Stomach (tissue), 9 donors: ENCODE results near the gene HEATR9. TPM values are rescaled to one million over a fixed set of nuclear protein-coding genes. Genes with fewer than 3 reads are reported as not detected.

Experiments
- DNase-seq, 2 donors: peaks; one replicate each; pipeline versions ENCODE4 v3.0.0 to v3.0.0-alpha.2; 2013 to 2019
- H3K27ac ChIP-seq, 5 donors: fragments of 200-600 bp in 4 of 5; sonication (generic) in 4 of 5; one replicate each; pipeline ENCODE4 v1.5.1; 2013 to 2019; ENCODE audit warnings: mild to moderate bottlenecking in 1 of 5, moderate library complexity in 1 of 5
- H3K27me3 ChIP-seq, 3 donors: fragments of 200-600 bp; sonication (generic); one replicate each; pipeline ENCODE4 v1.5.1; 2017 to 2019; ENCODE audit warnings: mixed run types in 1 of 3
- H3K36me3 ChIP-seq, 4 donors: fragments of 200-600 bp; sonication (generic); 1 replicate in 3 of 4; 2 replicates in 1 of 4; pipeline ENCODE4 v1.5.1; 2016 to 2019
- H3K4me1 ChIP-seq, 4 donors: fragments of 200-600 bp; sonication (generic); one replicate each; pipeline ENCODE4 v1.5.1; 2016 to 2019
- H3K4me3 ChIP-seq, 4 donors: fragments of 200-600 bp; sonication (generic) in 3 of 4; one replicate each; pipeline ENCODE4 v1.5.1; 2016 to 2019; ENCODE audit warnings: mild to moderate bottlenecking in 1 of 4
- H3K9me3 ChIP-seq, 4 donors: fragments of 200-600 bp; sonication (generic); one replicate each; pipeline ENCODE4 v1.5.1; 2016 to 2019
- EP300 ChIP-seq: sonication (generic); formaldehyde crosslinking; IDR thresholded peaks from one replicate; pipeline ENCODE4 v1.6.1; 2017; ENCODE audit warnings: antibody characterized with exemption
- POLR2A ChIP-seq, 4 donors: fragments of 450-650 bp; IDR thresholded peaks; one replicate each; pipeline ENCODE4 v1.6.1; 2016; ENCODE audit warnings: antibody characterized with exemption in 4 of 4, control low read depth in 2 of 4, mild to moderate bottlenecking in 1 of 4, moderate library complexity in 1 of 4
- POLR2AphosphoS5 ChIP-seq, 3 donors: sonication (generic); formaldehyde crosslinking; IDR thresholded peaks; one replicate each; pipeline ENCODE4 v1.6.1; 2016; ENCODE audit warnings: antibody characterized with exemption in 3 of 3
- WGBS, 5 donors: extraction: QIAGEN DNeasy Blood & Tissue Kit in 3 of 5; methylation state at CpG; one replicate each; pipeline versions ENCODE4 v1.1.5 to v1.1.7; 2013 to 2018; 5-methylcytosine and 5-hydroxymethylcytosine counted together
- intact Hi-C: fragments of 100-400 bp; cut with DNase I; formaldehyde crosslinking; loops from one replicate; pipeline ENCODE4 v1.15.1; 2023; ENCODE audit warnings: low total_unique reads
- polyA plus RNA-seq, 3 donors: library from polyadenylated mRNA; stranded (reverse); fragments of 200-250 nt; gene quantifications; one replicate each; pipeline ENCODE4 v1.2.3, GENCODE V29; 2013
- total RNA-seq, 5 donors: library from RNA; depleted of rRNA; stranded (reverse); fragments of >200 nt; gene quantifications; one replicate each; pipeline versions ENCODE4 v1.1.0 to v1.2.3, GENCODE V29; 2014 to 2016
- TF ChIP-seq, protein P1 (sequence below), 7 experiments: fragments of 450-650 bp in 4 of 7; fragments of 200-600 bp in 3 of 7; sonication (generic) in 3 of 7; IDR thresholded peaks; one replicate each; pipeline ENCODE4 v1.5.1; 2016 to 2019; ENCODE audit warnings: antibody characterized with exemption in 7 of 7, control low read depth in 2 of 7, mild to moderate bottlenecking in 1 of 7
- donor health status: healthy with polysubstance abuse.
- donor health status: Bipolar disorder and iron deficiency.
- donor health status: healthy.

HEATR9 gene
- total and polyA plus RNA-seq, 8 donors: 0.29 TPM; not detected in 7

- WGBS, 5 donors: 77 to 87% (median 82%) methylated on average over 3 of the region's 3 CpGs
- Histone ChIP-seq H3K4me3 (no peak overlapping the region), H3K27me3 (no peaks in the 10 kb centered on the region), H3K4me1 (peaks cover 0 to 3% (median 0%) of the 10 kb centered on the region in 4 donors), H3K9me3 (no peaks in the 10 kb centered on the region), H3K27ac (no peak overlapping the region), H3K36me3 (peaks cover 42 to 100% (median 92%) of the 10 kb centered on the region in 4 donors)
- no peak for TF ChIP-seq POLR2A (IDR thresholded peaks at IDR 0.05)
- TF ChIP-seq EP300: no peak
- TF ChIP-seq POLR2AphosphoS5 (IDR thresholded peaks at IDR 0.05): no peak
- TF ChIP-seq, protein P1, sequence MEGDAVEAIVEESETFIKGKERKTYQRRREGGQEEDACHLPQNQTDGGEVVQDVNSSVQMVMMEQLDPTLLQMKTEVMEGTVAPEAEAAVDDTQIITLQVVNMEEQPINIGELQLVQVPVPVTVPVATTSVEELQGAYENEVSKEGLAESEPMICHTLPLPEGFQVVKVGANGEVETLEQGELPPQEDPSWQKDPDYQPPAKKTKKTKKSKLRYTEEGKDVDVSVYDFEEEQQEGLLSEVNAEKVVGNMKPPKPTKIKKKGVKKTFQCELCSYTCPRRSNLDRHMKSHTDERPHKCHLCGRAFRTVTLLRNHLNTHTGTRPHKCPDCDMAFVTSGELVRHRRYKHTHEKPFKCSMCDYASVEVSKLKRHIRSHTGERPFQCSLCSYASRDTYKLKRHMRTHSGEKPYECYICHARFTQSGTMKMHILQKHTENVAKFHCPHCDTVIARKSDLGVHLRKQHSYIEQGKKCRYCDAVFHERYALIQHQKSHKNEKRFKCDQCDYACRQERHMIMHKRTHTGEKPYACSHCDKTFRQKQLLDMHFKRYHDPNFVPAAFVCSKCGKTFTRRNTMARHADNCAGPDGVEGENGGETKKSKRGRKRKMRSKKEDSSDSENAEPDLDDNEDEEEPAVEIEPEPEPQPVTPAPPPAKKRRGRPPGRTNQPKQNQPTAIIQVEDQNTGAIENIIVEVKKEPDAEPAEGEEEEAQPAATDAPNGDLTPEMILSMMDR (IDR thresholded peaks at IDR 0.05): no peak
- DNase-seq: no peak
- intact Hi-C loops: no loop called here
Measured at GRCh38 chr17:35846055-35846809, 22.5 kb downstream of the HEATR9 start.

DNA sequence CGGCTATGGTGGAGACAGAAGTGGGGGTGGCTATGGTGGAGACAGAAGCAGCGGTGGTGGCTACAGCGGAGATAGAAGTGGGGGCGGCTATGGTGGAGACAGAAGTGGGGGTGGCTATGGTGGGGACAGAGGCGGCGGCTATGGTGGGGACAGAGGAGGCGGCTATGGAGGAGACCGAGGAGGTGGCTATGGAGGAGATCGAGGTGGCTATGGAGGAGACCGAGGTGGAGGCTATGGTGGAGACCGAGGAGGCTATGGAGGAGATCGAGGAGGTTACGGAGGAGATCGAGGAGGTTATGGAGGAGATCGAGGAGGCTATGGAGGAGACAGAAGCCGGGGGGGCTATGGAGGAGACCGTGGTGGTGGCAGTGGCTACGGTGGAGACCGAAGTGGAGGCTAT, 24.1 kb downstream of the HEATR9 start:
- Histone ChIP-seq H3K4me1 (no peaks in the 10 kb centered on the region), H3K9me3 (no peaks in the 10 kb centered on the region), H3K4me3 (no peak overlapping the region), H3K36me3 (peaks cover 59 to 100% (median 96%) of the 10 kb centered on the region in 4 donors), H3K27ac (no peak overlapping the region), H3K27me3 (no peaks in the 10 kb centered on the region)
- intact Hi-C loops: no loop called here
- DNase-seq: no peak
- TF ChIP-seq POLR2A (IDR thresholded peaks at IDR 0.05): no peak
- TF ChIP-seq EP300: no peak
- TF ChIP-seq POLR2AphosphoS5 (IDR thresholded peaks at IDR 0.05): no peak
- TF ChIP-seq, protein P1 (IDR thresholded peaks at IDR 0.05): no peak
- WGBS, 5 donors: 95 to 99% (median 97%) methylated on average over 19 of the region's 19 CpGs

DNA sequence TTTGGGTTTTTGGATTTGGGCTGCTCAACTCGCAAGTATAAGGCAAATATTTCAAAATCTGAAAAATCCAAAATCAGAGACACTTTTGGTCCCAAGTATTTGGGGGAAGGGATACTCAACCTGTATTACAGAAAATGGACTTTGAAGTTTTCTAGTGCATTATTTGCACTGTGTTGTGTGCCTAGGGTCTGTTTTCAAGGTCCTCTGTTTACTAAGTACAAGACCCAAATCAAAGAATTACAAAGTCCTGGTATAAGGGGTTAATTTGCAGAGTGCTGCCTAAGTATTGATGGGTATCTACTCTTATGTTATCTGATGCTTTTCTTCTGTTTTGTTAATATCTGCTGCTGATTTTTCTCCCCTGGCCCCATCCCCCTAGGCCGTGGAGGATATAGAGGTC, 25.0 kb downstream of the HEATR9 start:
- DNase-seq: no peak
- H3K4me3 ChIP-seq: no peak overlapping the region
- no peaks in the 10 kb centered on the region for H3K27me3 ChIP-seq
- no peak overlapping the region for H3K27ac ChIP-seq
- TF ChIP-seq, protein P1 (IDR thresholded peaks at IDR 0.05): no peak
- WGBS, 5 donors: 92 to 95% (median 92%) methylated on average over 2 of the region's 2 CpGs
- peaks cover 62 to 100% (median 99%) of the 10 kb centered on the region in 4 donors for H3K36me3 ChIP-seq
- intact Hi-C loops: no loop called here
- no peaks in the 10 kb centered on the region for H3K9me3 ChIP-seq
- H3K4me1 ChIP-seq: no peaks in the 10 kb centered on the region

GRCh38 chr17:35842239-35842638, 26.5 kb downstream of the HEATR9 start:
- Histone ChIP-seq H3K36me3 (peaks cover 77 to 100% (median 100%) of the 10 kb centered on the region in 4 donors), H3K27me3 (no peaks in the 10 kb centered on the region), H3K4me1 (no peaks in the 10 kb centered on the region), H3K27ac (no peak overlapping the region), H3K9me3 (no peaks in the 10 kb centered on the region), H3K4me3 (no peak overlapping the region)
- intact Hi-C loops: no loop called here
- DNase-seq: no peak
- TF ChIP-seq POLR2AphosphoS5 (IDR thresholded peaks at IDR 0.05): no peak
- TF ChIP-seq EP300: no peak
- TF ChIP-seq POLR2A (IDR thresholded peaks at IDR 0.05): no peak
- TF ChIP-seq, protein P1 (IDR thresholded peaks at IDR 0.05): no peak
- 93 to 99% (median 97%) methylated on average over 5 of the region's 5 CpGs for WGBS, 5 donors
